GM19395 (cell line): ENCODE results near the gene RBM20.
"Not testable (repeated sequence)": the region's sequence is repeated elsewhere in the genome, so short reads cannot be mapped to it uniquely, and the experiment has no call there.

ENCODE experiments used
- ATAC-seq: cut with Tn5 transposase; IDR thresholded peaks from one replicate; pipeline ENCODE4 v1.9.1; 2021; ENCODE audit warnings: mild to moderate bottlenecking, moderate library complexity; ENCODE audit not compliant: unreplicated experiment

The RBM20 gene

GRCh38 chr10:110625356-110625894 lies 18.7 kb upstream of the RBM20 start:
- ATAC-seq, result no peak

- no peak for ATAC-seq
Measured at GRCh38 chr10:110625951-110626855, 17.9 kb upstream of the RBM20 start.

- ATAC-seq, result no peak
Measured at GRCh38 chr10:110628161-110628560, 16.0 kb upstream of the RBM20 start.

- no peak for ATAC-seq
Measured at GRCh38 chr10:110629680-110630191, 14.4 kb upstream of the RBM20 start.

GRCh38 chr10:110631934-110632333 lies 12.2 kb upstream of the RBM20 start:
- ATAC-seq, result no peak

GRCh38 chr10:110632591-110633215 lies 11.4 kb upstream of the RBM20 start:
- no peak for ATAC-seq

GRCh38 chr10:110634527-110635209 lies 9.5 kb upstream of the RBM20 start:
- ATAC-seq, result no peak

- ATAC-seq, result no peak
Measured at GRCh38 chr10:110636572-110636931, 7.6 kb upstream of the RBM20 start.

GRCh38 chr10:110636932-110637557 lies 7.1 kb upstream of the RBM20 start:
- no peak for ATAC-seq

- ATAC-seq, result no peak
Measured at GRCh38 chr10:110637558-110638053, 6.5 kb upstream of the RBM20 start.

GRCh38 chr10:110638319-110638718 lies 5.8 kb upstream of the RBM20 start:
- no peak for ATAC-seq

- ATAC-seq, result not testable (repeated sequence)
Measured at GRCh38 chr10:110639046-110639445, 5.1 kb upstream of the RBM20 start.

- not testable (repeated sequence) for ATAC-seq
Measured at GRCh38 chr10:110639858-110640257, 4.3 kb upstream of the RBM20 start.

GRCh38 chr10:110641256-110641655 lies 2.9 kb upstream of the RBM20 start:
- ATAC-seq, result no peak

GRCh38 chr10:110642204-110643034 lies 1.7 kb upstream of the RBM20 start:
- ATAC-seq, result no peak

GRCh38 chr10:110643035-110643652 lies 992 bp upstream of the RBM20 start:
- ATAC-seq, result no peak

- ATAC-seq, result no peak
Measured at GRCh38 chr10:110644598-110645462, 694 bp downstream of the RBM20 start.

GRCh38 chr10:110646417-110647135 lies 2.4 kb downstream of the RBM20 start:
- no peak for ATAC-seq
